B cell (primary cell): ENCODE measurements around the gene CIP2A. TPM values are rescaled to one million over a fixed set of nuclear protein-coding genes. Genes with fewer than 3 reads are reported as not detected.

Experiments
- ATAC-seq: fragments of 200-7000 bp; cut with Tn5 transposase; one replicate; pipeline ENCODE4 v1.10.0; 2021; ENCODE audit warnings: low read depth, mild to moderate bottlenecking, moderate number of reproducible peaks, moderate library complexity
- CTCF ChIA-PET: fragments of 350-600 bp; sonication (Branson Sonifier 250); formaldehyde crosslinking; loops from one replicate; lab custom pipeline; 2021; ENCODE audit warnings: antibody characterized with exemption, inconsistent platforms; lab: Charles Lee
- POLR2A ChIA-PET: fragments of 350-600 bp; sonication (Branson Sonifier 250); formaldehyde crosslinking; loops from one replicate; lab custom pipeline; 2021; ENCODE audit warnings: antibody characterized with exemption; lab: Charles Lee
- DNase-seq: peaks from one replicate; pipeline ENCODE4 v3.0.0; 2013
- H2AFZ ChIP-seq: 2 replicates; pipeline ENCODE4 v1.6.1; 2012; ENCODE audit warnings: mild to moderate bottlenecking, low read depth, low read length; ENCODE audit not compliant: insufficient read depth, poor library complexity, severe bottlenecking
- H3K27ac ChIP-seq, 2 donors: 1 replicate in 1 of 2; 2 replicates in 1 of 2; pipeline ENCODE4 v1.5.1; 2012 to 2013; ENCODE audit warnings: low read length in 2 of 2, mild to moderate bottlenecking in 2 of 2, moderate library complexity in 1 of 2
- H3K27me3 ChIP-seq, 4 experiments: fragments of 200-600 bp in 1 of 4; sonication (generic) in 1 of 4; replicated peaks in 1 of 4; 1 replicate in 2 of 4; 2 replicates in 2 of 4; pipeline versions ENCODE4 v1.6.1 to v1.7.0; 2013 to 2016; ENCODE audit warnings: low read length in 3 of 4, mild to moderate bottlenecking in 2 of 4, mixed read lengths in 1 of 4, moderate library complexity in 1 of 4; ENCODE audit not compliant: insufficient read depth in 4 of 4, control insufficient read depth in 3 of 4; ENCODE audit errors: control extremely low read depth in 1 of 4
- H3K36me3 ChIP-seq, 2 experiments: replicated peaks in 1 of 2; 1 replicate in 1 of 2; 2 replicates in 1 of 2; pipeline versions ENCODE4 v1.6.1 to v1.7.1; 2013; ENCODE audit warnings: low read length in 1 of 2; ENCODE audit not compliant: insufficient read depth in 2 of 2, control insufficient read depth in 1 of 2; ENCODE audit errors: control extremely low read depth in 1 of 2, extremely low read depth in 1 of 2
- H3K4me1 ChIP-seq, 2 donors: fragments of 200-600 bp in 1 of 2; sonication (generic) in 1 of 2; 1 replicate in 1 of 2; 2 replicates in 1 of 2; pipeline versions ENCODE4 v1.5.1 to v1.6.1; 2013 to 2017; ENCODE audit warnings: low read length in 2 of 2; ENCODE audit not compliant: control insufficient read depth in 2 of 2, insufficient read depth in 2 of 2
- H3K4me2 ChIP-seq: replicated peaks from 2 replicates; pipeline ENCODE3; 2012; ENCODE audit warnings: mild to moderate bottlenecking, low read depth, low read length; ENCODE audit not compliant: poor library complexity, severe bottlenecking
- H3K4me3 ChIP-seq, 5 experiments: fragments of 200-600 bp in 1 of 5; sonication (generic) in 1 of 5; 1 replicate in 3 of 5; 2 replicates in 2 of 5; pipeline versions ENCODE4 v1.5.1 to v1.7.0; 2011 to 2016; ENCODE audit warnings: low read length in 4 of 5, mild to moderate bottlenecking in 4 of 5, low read depth in 2 of 5, control low read depth in 1 of 5, moderate library complexity in 1 of 5; ENCODE audit not compliant: insufficient read depth in 1 of 5; ENCODE audit errors: control extremely low read depth in 1 of 5, extremely low read depth in 1 of 5
- H3K79me2 ChIP-seq: fragments of 200-600 bp; sonication (generic); one replicate; pipeline ENCODE4 v1.6.0; 2016; ENCODE audit warnings: low read length; ENCODE audit not compliant: control insufficient read depth, insufficient read depth
- H3K9ac ChIP-seq: fragments of 200-600 bp; sonication (generic); 2 replicates; pipeline ENCODE4 v1.6.1; 2017; ENCODE audit warnings: mild to moderate bottlenecking, low read length, moderate library complexity
- H3K9me3 ChIP-seq, 3 donors: one replicate each; pipeline versions ENCODE4 v1.6.1 to v1.7.1; 2013; ENCODE audit warnings: low read length in 2 of 3; ENCODE audit not compliant: control insufficient read depth in 2 of 3, insufficient read depth in 1 of 3; ENCODE audit errors: control extremely low read depth in 1 of 3
- H4K20me1 ChIP-seq: 2 replicates; pipeline ENCODE4 v1.6.0; 2012; ENCODE audit warnings: mild to moderate bottlenecking, low read length; ENCODE audit not compliant: insufficient read depth, control insufficient read depth, poor library complexity, severe bottlenecking
- H3K27ac Mint-ChIP-seq: one replicate; pipeline ENCODE4 v1.8.0; 2021; ENCODE audit warnings: mixed read lengths
- H3K27me3 Mint-ChIP-seq: one replicate; pipeline ENCODE4 v1.8.0; 2021; ENCODE audit warnings: mixed read lengths
- H3K4me1 Mint-ChIP-seq: one replicate; pipeline ENCODE4 v1.8.0; 2021; ENCODE audit warnings: mixed read lengths
- H3K4me3 Mint-ChIP-seq: one replicate; pipeline ENCODE4 v1.8.0; 2021; ENCODE audit warnings: mixed read lengths
- H3K9me3 Mint-ChIP-seq: one replicate; pipeline ENCODE4 v1.8.0; 2022; ENCODE audit warnings: mixed read lengths; ENCODE audit not compliant: insufficient read depth
- EZH2 ChIP-seq: IDR thresholded peaks from 2 replicates; pipeline ENCODE4 v1.6.1; 2012; ENCODE audit warnings: borderline replicate concordance, low read depth, mild to moderate bottlenecking, moderate library complexity, low read length; ENCODE audit not compliant: insufficient read depth, poor library complexity, severe bottlenecking
- WGBS: methylation state at CpG from one replicate; pipeline ENCODE4 v1.1.5; 2013; ENCODE audit warnings: missing lambda C conversion rate; ENCODE audit not compliant: insufficient coverage; 5-methylcytosine and 5-hydroxymethylcytosine counted together
- intact Hi-C: fragments of 100-400 bp; cut with micrococcal nuclease; formaldehyde crosslinking; loops from one replicate; pipeline ENCODE4 v1.10.0; 2022
- polyA plus RNA-seq: library from polyadenylated mRNA; depleted of rRNA; stranded (reverse); fragments of >200 nt; gene quantifications from 2 replicates; pipeline ENCODE4 v1.2.3, GENCODE V29; 2012
- total RNA-seq, 2 donors: library from RNA; stranded (reverse); fragments of 120-200 nt in 1 of 2; gene quantifications; 1 replicate in 1 of 2; 2 replicates in 1 of 2; pipeline versions ENCODE4 v1.2.3 to v1.2.4, GENCODE V29; 2013 to 2022
- TF ChIP-seq, protein P1 (sequence below): fragments of 200-600 bp; IDR thresholded peaks from one replicate; pipeline ENCODE4 v1.8.0; 2022; ENCODE audit warnings: antibody characterized with exemption, mild to moderate bottlenecking

CIP2A gene
- total and polyA plus RNA-seq, 2 donors (not counting 1 experiment from before 2014, with no cell fraction given): 2.3 to 11.0 TPM

DNA sequence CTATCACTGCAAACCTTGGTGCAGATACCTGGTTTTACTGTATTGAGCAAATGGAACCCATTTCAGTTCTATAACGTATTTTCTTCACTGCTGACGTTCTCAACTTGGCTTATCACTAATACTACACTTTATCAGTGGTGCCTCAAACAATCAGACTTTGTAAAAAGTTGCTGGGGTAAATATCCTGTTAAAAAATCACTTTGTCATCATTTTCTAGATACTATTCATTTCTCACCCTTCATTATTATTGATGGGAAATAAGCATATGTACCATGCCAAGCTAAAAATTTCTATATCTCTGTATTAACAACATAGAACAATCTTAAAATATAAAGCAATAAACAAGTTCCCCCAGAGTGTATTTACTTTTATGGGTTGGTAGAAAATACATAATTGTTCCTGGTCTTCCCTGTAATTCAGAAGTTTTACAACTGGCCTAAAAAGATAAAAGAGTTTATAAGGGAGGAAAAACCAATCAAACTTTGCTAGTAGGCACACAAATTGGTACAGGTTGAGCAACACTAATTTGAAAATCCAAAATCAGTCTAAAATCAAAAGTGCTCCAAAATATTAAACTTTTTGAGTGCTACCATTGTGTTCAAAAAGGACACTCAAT lies 33.2 kb downstream of the CIP2A start:
- no peak for ATAC-seq
- H3K4me3 ChIP-seq: no peak overlapping the region
- peaks cover 0 to 8% of the 10 kb centered on the region in 2 donors for H3K4me1 ChIP-seq
- POLR2A ChIA-PET: no interaction called here
- H4K20me1 ChIP-seq: no peaks in the 10 kb centered on the region
- no peak overlapping the region for H3K9ac ChIP-seq
- no peaks in the 10 kb centered on the region for H3K79me2 ChIP-seq
- DNase-seq: no peak
- Mint-ChIP-seq H3K27me3 (no peaks in the 10 kb centered on the region), H3K9me3 (no peaks in the 10 kb centered on the region), H3K27ac (no peak overlapping the region), H3K4me3 (no peak overlapping the region), H3K4me1 (peaks cover 7% of the 10 kb centered on the region)
- 100% methylated on average over 2 of the region's 2 CpGs for WGBS
- H2AFZ ChIP-seq: no peak overlapping the region
- no peak overlapping the region for H3K27ac ChIP-seq
- H3K36me3 ChIP-seq: peaks cover 6 to 7% of the 10 kb centered on the region in 2 experiments
- CTCF ChIA-PET: interaction anchor here (1.1 to 1.6 kb wide), 4 partner anchors 65 to 1320 kb away, joined by 3 to 6 read pairs (median 4); no protein-coding TSS in a partner anchor
- H3K4me2 ChIP-seq: no peak overlapping the region
- intact Hi-C loops: loop anchor here (10.0 kb wide), 2 partner anchors 359 to 871 kb away; no protein-coding TSS in a partner anchor
- no peak for TF ChIP-seq EZH2
- TF ChIP-seq, protein P1, sequence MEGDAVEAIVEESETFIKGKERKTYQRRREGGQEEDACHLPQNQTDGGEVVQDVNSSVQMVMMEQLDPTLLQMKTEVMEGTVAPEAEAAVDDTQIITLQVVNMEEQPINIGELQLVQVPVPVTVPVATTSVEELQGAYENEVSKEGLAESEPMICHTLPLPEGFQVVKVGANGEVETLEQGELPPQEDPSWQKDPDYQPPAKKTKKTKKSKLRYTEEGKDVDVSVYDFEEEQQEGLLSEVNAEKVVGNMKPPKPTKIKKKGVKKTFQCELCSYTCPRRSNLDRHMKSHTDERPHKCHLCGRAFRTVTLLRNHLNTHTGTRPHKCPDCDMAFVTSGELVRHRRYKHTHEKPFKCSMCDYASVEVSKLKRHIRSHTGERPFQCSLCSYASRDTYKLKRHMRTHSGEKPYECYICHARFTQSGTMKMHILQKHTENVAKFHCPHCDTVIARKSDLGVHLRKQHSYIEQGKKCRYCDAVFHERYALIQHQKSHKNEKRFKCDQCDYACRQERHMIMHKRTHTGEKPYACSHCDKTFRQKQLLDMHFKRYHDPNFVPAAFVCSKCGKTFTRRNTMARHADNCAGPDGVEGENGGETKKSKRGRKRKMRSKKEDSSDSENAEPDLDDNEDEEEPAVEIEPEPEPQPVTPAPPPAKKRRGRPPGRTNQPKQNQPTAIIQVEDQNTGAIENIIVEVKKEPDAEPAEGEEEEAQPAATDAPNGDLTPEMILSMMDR: no peak
- no peaks in the 10 kb centered on the region for H3K27me3 ChIP-seq
- no peaks in the 10 kb centered on the region for H3K9me3 ChIP-seq

DNA sequence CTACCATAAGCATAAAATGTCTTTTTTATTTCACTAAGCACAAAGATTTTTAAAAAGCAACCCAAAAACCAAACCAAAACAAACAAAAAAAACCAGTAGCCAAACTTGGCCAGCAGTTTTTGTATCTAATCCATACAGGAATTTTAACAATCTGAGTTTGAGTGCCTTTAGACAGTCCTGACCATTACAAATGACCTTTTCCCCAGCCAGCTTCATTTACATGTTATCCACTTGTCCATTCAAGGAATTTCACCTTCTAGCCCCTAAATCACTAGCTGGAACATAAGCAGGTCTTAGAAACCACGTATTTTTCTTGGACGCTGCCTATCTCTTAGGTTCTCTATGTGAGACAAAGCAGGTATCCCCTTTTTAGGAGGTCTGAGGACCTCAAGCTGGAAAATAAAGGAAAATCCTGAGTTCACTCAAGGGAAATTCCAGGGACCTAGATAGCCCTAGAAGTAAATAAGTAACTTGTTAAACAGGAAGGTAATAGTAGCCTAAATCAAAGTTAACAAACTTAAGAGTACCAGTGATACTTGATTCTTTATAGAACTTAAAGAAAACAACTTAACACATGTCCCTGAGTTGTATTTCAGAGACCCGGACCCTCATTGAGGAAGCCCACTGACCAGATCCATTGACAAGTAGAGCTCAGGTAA lies 34.2 kb downstream of the CIP2A start:
- no peaks in the 10 kb centered on the region for H4K20me1 ChIP-seq
- no peak overlapping the region for H3K4me2 ChIP-seq
- H2AFZ ChIP-seq: no peak overlapping the region
- WGBS: 100% methylated on average over 2 of the region's 3 CpGs
- Mint-ChIP-seq H3K4me1 (peaks cover 7% of the 10 kb centered on the region), H3K9me3 (no peaks in the 10 kb centered on the region), H3K27ac (no peak overlapping the region), H3K4me3 (no peak overlapping the region), H3K27me3 (no peaks in the 10 kb centered on the region)
- no peaks in the 10 kb centered on the region for H3K27me3 ChIP-seq
- intact Hi-C loops: loop anchor here (10.0 kb wide), 2 partner anchors 360 to 870 kb away; no protein-coding TSS in a partner anchor
- no peak overlapping the region for H3K9ac ChIP-seq
- H3K9me3 ChIP-seq: no peaks in the 10 kb centered on the region
- ChIA-PET POLR2A (no interaction called here), CTCF (interaction anchor here (1.1 to 2.1 kb wide), 6 partner anchors 48 to 1319 kb away, joined by 3 to 9 read pairs (median 5); no protein-coding TSS in a partner anchor)
- TF ChIP-seq, protein P1: no peak
- no peak for TF ChIP-seq EZH2
- ATAC-seq (no peak), DNase-seq (no peak)
- no peak overlapping the region for H3K27ac ChIP-seq
- H3K4me1 ChIP-seq: peaks cover 0 to 8% of the 10 kb centered on the region in 2 donors
- H3K79me2 ChIP-seq: no peaks in the 10 kb centered on the region
- peaks cover 6 to 7% of the 10 kb centered on the region in 2 experiments for H3K36me3 ChIP-seq
- H3K4me3 ChIP-seq: no peak overlapping the region
